ENCODE results near the gene CLIC1.

Gene CLIC1

DNA sequence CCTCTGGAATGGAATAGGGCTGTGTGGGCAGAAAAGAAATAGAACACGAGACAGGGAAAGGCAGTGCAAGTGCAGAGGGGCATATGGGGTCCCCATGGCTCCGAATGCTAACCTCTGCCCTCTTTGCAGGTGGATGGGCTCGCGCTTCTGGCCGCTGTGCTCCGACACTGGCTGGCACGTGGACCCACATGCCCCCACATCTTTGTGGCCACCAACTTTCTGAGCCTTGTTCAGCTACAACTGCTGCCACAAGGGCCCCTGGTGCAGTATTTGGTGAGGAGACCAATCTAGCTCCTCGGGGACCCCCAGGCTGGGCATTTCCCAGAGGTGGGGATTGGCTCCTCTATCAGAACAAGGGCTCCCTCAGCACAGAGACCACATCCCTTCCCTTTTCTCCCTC, 25.0 kb upstream of the CLIC1 start:
- TF ChIP-seq, protein P1, sequence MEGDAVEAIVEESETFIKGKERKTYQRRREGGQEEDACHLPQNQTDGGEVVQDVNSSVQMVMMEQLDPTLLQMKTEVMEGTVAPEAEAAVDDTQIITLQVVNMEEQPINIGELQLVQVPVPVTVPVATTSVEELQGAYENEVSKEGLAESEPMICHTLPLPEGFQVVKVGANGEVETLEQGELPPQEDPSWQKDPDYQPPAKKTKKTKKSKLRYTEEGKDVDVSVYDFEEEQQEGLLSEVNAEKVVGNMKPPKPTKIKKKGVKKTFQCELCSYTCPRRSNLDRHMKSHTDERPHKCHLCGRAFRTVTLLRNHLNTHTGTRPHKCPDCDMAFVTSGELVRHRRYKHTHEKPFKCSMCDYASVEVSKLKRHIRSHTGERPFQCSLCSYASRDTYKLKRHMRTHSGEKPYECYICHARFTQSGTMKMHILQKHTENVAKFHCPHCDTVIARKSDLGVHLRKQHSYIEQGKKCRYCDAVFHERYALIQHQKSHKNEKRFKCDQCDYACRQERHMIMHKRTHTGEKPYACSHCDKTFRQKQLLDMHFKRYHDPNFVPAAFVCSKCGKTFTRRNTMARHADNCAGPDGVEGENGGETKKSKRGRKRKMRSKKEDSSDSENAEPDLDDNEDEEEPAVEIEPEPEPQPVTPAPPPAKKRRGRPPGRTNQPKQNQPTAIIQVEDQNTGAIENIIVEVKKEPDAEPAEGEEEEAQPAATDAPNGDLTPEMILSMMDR (IDR thresholded peaks at IDR 0.05; ENCODE audit: low read depth, low read length) = no peak
- no peak for DNase-seq (ENCODE audit: extremely low read depth, low read depth)

DNA sequence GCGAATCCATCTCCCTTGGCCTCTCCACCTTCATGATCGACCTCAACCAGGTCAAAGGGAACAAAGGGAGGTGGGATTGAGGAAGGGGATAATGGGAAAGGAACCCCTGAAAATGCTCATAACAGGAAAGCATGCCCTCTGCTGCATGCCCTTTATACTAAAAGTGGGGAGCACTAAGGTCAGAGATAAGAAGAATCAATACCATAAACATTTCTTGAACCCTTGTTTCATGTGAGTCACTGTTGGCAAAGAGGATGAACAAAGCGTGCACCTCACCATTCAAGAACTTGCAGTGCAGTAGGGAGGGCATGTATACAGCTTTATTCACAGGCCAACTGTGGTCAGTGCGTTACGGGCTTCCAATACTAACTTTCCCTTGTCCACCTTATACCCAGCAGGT, 24.5 kb upstream of the CLIC1 start:
- TF ChIP-seq, protein P1 (IDR thresholded peaks at IDR 0.05; ENCODE audit: low read depth, low read length) = no peak
- no peak for DNase-seq (ENCODE audit: extremely low read depth, low read depth)

DNA sequence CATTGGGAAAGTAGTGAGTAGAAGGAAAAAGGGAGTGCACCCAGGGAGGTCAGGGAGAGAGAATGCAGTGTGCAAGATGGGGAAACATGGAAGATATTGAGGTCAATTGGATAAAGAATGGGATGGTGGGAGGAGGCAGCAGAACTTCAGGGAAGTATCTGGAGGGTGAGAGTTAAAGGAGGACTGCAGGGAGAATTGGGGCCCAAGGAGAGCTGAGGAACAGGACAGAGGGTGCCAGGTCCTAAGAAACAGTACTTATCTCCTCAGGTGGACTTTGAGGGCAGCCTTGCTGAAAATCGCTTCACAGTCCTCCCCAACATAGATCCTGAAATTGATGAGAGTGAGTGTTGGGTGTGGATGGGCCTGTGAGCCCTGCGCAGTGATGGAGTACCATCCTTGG, 22.0 kb upstream of the CLIC1 start:
- no peak for DNase-seq (ENCODE audit: extremely low read depth, low read depth)

DNA sequence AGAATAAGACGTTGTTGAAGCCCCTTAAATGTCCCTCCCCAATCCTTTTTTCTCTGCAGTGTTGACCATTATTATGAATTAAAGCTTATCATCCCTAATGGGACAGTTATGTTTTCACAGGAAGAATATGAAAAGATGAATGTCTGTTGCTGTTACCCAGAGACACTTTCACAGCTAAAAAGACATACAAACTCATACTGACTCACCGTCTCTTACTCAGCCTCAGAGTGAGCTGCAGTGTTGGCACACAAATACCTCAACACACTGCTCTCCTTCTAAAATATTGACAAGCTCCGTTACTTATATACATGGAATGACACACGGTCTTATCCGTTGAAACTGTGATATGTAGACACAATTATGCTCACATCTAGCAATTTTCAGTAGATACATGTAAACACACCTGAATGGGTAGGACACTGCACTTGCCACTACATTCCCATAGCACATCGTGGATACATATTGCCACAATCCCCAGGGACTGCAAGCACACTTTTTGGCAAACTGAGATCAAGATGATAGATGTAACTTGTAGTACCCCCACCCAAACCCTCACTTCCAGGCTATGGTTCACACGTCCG, 16.5 kb upstream of the CLIC1 start:
- TF ChIP-seq, protein P1 (IDR thresholded peaks at IDR 0.05; ENCODE audit: low read depth, low read length) = no peak
- DNase-seq (ENCODE audit: extremely low read depth, low read depth) = no peak

More for the DNA sequence above, 22.0 kb upstream of the CLIC1 start:
- TF ChIP-seq, protein P1 (IDR thresholded peaks at IDR 0.05; ENCODE audit: low read depth, low read length) = no peak

DNA sequence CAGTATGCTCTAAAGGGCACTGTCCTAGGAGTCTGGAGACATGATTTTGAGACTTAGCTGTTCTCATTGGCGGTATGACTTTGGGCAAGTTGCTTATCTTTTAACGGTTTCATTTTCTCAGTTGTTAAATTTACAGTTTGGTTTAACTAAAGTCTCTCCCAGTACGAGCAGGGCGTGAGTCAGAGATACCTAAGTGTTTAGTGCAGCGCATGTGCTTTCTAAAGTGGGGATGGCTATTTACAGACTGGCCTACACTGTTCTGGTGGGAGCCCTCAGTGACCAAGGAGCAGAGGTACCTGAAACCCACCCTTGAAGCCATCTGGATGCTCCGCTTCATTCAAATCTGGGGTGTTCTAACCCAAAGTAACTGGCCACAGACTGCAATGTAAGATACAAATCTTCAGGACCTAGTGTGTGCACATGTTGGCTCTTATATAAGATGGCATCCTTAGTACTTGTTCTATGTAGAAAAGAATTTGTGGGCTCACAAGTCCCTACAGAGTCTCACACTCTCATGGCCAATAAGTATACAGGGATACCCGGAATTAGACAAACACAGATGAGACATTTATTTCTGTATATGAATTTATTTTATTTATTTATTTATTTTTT, 14.2 kb upstream of the CLIC1 start:
- no peak for DNase-seq (ENCODE audit: extremely low read depth, low read depth)
- TF ChIP-seq, protein P1 (IDR thresholded peaks at IDR 0.05; ENCODE audit: low read depth, low read length) = no peak

DNA sequence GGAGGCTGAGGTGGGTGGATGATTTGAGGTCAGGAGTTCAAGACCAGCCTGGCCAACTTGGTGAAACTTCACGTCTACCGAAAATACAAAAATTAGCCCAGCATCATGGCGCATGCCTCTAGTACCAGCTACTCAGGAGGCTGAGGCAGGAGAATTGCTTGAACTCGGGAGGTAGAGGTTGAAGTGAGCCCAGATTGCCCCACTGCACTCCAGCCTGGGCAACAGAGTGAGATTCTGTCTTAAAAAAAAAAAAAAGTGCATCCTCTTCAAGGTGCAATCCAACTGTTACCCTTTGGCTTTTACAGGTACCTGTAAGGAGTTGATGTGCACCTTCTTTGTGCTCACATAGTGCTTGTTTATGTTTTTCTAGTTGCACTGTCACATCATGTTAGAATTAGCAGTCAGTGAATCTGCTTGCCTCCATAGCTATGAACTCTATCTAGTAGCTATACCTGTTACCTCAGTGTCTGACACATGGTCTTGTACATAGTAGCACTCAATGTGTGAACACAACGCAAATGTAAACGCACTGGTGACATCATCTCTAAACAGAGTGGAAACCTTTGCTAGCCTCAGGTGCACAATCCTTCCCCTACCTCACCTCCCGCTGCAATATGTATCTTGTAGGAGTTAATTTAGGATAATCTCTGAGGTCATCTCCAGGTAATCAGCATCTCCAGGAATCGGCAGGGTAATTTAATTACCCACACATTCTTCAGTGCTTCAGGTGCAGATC, 13.1 kb upstream of the CLIC1 start:
- TF ChIP-seq, protein P1 (IDR thresholded peaks at IDR 0.05; ENCODE audit: low read depth, low read length) = no peak
- no peak for DNase-seq (ENCODE audit: extremely low read depth, low read depth)

DNA sequence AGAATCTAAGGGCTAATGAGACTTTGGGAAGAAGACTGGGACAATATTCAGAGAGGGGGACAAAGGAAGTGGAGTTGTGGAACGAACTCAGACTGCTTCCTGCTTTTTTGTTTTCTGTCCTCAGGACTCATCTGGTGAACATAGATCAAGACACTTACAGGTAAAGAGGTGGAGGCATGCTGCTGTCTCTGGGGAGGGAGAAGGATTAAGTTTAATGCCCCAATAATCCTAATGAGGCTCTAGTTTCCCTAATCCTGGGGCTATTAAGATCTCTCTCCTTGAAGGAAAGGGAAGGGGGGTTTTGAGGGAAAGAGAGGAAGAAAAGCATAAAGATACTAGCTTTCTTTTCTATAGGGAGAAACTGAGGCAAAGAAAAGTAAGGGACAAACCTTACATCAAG, 8.1 kb upstream of the CLIC1 start:
- DNase-seq (ENCODE audit: extremely low read depth, low read depth) = no peak
- TF ChIP-seq, protein P1 (IDR thresholded peaks at IDR 0.05; ENCODE audit: low read depth, low read length) = no peak
